B cell (primary cell): ENCODE data around the gene IFRD2.

Experiments
- CTCF ChIP-seq: fragments of 200-600 bp; IDR thresholded peaks from one replicate; pipeline ENCODE4 v1.8.0; 2022; ENCODE audit warnings: antibody characterized with exemption, mild to moderate bottlenecking
- EZH2 ChIP-seq: IDR thresholded peaks from 2 replicates; pipeline ENCODE4 v1.6.1; 2012; ENCODE audit warnings: borderline replicate concordance, low read depth, mild to moderate bottlenecking, moderate library complexity, low read length; ENCODE audit not compliant: insufficient read depth, poor library complexity, severe bottlenecking

DNA sequence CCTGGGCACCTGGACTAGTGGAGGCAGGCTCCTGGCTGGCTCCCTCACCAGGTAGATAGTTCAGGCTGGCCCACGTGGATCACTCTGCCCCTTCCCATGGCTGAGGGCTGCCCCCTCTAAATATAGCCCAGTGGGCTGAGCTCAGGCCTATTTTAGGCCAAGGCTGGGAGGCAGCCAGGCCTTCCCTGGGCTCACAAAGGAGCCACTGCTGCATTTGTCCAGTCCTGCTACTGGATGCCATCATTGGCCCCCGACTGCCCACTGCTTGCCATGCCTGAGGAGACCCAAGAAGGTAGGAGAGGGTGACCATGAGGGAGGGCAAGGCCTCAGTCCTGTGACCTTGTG is 13.4 kb downstream of the IFRD2 start, which contains the start of gene LSMEM2:
- TF ChIP-seq CTCF (no peak), EZH2 (no peak)
